GM21723 (cell line): Measurements from ENCODE around the gene ZC3H8.

Experiments used
- ATAC-seq: cut with Tn5 transposase; IDR thresholded peaks from one replicate; pipeline ENCODE4 v1.9.1; 2021; ENCODE audit warnings: mild to moderate bottlenecking, moderate library complexity; ENCODE audit not compliant: unreplicated experiment

ZC3H8 gene

DNA sequence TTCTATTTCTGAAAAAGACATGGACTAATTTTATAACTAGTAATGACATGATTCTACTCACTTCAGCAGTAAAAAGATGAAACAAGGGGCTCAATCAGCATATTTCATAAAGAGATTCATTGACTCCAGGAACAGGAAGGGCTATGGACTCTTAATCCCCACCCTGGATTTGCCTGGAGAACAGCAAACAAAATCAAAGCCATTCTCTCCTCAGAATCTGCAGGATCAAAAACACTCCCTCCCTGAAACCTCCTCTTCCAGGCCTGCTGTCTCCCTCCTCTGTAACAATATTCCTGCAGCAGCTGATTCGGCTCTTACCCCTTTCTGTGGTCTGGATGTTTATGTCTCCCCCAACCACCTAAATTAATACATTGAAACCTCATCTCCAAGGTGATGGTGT is 57.0 kb downstream of the ZC3H8 start:
- ATAC-seq, result no peak

- ATAC-seq, result no peak
Observed at GRCh38 chr2:112195950-112196349, 58.9 kb downstream of the ZC3H8 start.

- ATAC-seq, result no peak
Observed at GRCh38 chr2:112195167-112195766, 59.6 kb downstream of the ZC3H8 start.

DNA sequence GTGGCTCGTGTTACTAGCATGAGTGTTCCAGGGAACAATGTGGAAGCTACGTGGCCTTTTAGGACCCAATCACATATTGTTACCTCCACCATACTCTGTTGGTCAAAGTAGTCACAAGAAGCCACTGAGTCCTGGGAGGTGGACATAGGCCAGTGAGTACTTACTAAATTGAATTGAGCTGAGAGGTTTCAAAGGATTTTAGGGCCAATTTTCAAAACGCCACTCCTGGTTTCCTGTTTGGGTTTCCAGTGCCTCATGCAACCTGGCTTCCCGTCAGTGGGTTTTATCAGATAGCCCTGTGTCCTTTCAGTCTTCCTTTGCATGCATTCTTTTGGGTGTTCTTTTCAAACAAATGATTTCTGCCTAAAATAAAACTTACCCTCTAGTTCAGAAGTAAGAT is 60.4 kb downstream of the ZC3H8 start:
- ATAC-seq, result no peak

GRCh38 chr2:112194028-112194427 is 60.8 kb downstream of the ZC3H8 start:
- no peak for ATAC-seq

DNA sequence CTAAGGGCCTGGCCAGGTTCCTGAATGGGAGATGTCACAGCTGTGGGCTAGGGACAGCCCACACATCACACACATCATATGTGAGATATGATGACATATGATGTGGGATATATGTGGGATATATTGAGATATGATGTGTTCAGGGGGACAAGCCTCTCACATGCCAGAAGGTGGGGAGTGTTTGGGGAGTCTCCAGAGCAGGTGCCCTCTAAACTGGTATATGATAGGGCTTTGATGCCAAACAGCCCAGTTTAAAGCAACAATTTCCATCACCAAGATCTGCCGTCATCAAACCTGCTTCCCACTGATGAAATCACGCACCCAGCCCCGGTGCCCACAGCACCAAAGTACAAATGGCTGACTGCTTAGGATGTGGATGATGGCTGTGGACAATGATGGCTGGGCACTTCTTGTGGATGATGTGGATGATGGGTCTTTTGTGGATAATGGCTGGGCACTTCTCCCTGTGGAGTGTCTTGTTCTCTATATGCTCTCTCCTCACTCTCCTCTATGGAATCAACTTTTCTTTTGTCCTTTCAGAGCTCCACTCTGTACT is 65.8 kb downstream of the ZC3H8 start:
- ATAC-seq, result no peak

DNA sequence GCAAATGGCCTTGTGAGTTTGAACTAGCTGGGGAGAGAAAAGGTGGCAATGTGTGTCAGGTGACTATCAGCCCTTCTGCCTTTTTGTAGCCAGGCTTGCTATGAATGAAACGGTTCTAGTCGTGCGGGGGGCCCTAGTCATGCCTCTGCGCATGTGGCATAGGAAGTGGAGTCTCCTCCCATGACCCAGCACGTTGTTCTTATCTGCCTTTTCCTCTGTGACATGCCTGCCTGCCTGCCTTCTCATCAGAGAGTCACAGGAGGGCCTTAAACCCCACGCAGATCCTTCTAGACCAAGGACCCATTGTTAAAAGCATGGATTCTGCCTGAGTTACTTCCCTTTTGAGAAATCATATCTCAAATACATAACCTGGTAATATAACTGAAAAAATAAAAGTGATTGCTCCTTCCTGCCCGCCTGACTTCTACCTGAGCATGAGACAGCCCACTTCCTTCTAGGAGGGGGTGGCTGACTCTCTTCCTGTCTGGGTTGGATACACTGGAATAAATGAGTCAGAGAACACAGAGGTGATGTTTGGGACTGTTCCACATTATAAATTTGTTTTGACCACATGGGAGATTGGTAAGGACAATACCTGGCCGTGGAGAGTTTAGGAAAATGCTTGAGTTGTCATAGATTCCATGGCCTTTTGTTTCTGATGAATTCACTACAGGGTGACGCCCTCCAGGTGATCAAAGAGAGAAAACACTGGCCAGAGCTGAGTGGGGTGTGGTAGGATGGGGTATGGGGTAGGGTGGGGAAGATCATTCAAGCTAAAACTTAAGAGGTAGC is 66.8 kb downstream of the ZC3H8 start:
- ATAC-seq, result no peak

- ATAC-seq, result no peak
Observed at GRCh38 chr2:112187046-112187715, 67.7 kb downstream of the ZC3H8 start.

GRCh38 chr2:112185131-112185530 is 69.7 kb downstream of the ZC3H8 start:
- no peak for ATAC-seq

DNA sequence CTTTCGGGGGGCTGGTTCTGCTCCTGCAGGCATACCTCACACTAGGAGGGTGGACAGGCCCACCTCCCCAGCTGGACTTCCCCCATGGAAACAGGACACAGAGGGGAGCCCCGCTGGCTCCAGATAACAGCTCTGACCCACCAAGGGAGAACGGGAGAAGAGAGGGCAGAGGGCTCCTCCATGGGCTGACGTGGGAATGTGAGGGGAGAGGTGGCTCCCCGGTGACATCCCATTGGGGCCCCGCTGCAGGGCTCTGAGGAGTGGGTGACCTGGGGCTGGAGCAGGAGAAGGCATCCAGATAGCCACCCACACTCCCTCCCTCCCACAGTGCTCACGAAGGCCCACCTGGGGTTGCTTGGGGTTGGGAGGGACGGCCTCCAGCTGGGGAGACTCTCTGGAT is 70.7 kb downstream of the ZC3H8 start:
- ATAC-seq, result no peak

- no peak for ATAC-seq
Observed at GRCh38 chr2:112183327-112184025, 71.4 kb downstream of the ZC3H8 start.

- ATAC-seq, result no peak
Observed at GRCh38 chr2:112182581-112183034, 72.2 kb downstream of the ZC3H8 start.

GRCh38 chr2:112181571-112182290 is 73.1 kb downstream of the ZC3H8 start:
- ATAC-seq, result no peak

- ATAC-seq, result no peak
Observed at GRCh38 chr2:112175958-112176573, 78.8 kb downstream of the ZC3H8 start.

DNA sequence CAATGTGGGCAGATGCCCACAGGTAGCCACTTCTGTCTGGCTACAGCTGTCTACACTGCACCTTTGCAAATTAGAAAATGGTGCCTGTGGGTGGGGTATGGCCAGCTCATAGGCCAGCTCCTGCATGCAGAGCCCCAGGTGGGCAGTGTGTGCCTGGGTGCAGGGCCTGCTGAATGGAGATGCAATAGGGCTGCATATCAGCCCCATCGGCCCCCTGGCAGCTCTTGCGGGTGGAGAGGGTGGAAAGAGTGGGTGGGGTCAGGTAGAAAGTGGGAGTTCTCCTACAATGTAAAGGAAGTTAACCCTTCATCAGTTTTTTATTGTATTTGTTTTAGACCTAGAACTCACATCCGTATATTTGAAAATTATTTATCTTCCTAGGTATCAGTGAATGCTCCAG is 79.5 kb downstream of the ZC3H8 start:
- no peak for ATAC-seq

- ATAC-seq, result no peak
Observed at GRCh38 chr2:112174383-112174782, 80.5 kb downstream of the ZC3H8 start.

DNA sequence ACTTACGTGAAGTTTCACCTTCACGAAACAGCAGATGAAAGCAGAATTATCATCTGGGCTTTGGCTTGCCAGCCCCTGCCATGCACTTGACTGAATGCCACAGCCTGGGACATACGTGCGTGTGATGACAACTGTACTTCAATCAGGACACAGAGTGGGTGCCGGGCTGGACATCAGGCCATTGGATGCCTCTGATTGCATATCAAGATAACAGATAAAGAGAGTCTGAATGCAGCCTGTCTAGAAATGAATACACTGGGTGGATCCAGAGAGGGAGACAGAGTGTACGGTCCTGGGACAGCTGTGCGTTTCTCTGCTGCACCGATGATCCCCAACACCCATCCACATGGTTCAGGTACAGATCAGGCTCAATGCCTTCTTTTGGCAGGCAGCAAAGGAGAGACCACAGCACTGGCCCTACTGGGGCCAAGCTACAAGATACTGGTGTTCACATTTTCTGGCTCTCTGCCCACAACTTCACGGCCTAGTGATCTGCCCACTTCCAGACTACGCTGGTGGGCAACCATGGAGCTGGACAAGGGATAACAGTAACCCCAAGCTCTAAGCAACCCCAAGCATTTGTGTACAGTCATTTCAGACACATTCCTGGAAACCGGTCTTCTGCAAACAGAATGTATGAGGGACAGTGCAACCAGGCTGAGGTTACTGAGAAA is 81.1 kb downstream of the ZC3H8 start:
- ATAC-seq, result no peak

DNA sequence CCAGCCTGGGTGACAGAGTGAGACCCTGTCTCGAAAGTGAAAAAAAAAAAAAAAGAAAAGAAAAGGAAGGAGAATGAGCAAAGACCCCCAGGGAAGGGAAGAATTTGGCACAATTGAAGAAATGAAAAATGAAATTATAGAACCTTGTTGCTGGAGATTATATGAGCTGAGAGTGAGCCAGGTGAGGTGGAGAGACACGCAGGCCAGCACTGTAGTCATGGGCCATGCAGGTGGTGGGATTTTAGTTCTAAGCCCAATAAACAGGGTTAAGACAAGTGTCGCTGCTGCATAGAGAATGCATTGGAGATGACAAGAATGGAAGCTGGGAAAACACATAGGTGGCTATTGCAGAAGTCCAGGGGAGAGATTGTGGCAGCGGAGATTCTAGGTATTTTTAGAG is 84.3 kb downstream of the ZC3H8 start:
- ATAC-seq, result no peak

DNA sequence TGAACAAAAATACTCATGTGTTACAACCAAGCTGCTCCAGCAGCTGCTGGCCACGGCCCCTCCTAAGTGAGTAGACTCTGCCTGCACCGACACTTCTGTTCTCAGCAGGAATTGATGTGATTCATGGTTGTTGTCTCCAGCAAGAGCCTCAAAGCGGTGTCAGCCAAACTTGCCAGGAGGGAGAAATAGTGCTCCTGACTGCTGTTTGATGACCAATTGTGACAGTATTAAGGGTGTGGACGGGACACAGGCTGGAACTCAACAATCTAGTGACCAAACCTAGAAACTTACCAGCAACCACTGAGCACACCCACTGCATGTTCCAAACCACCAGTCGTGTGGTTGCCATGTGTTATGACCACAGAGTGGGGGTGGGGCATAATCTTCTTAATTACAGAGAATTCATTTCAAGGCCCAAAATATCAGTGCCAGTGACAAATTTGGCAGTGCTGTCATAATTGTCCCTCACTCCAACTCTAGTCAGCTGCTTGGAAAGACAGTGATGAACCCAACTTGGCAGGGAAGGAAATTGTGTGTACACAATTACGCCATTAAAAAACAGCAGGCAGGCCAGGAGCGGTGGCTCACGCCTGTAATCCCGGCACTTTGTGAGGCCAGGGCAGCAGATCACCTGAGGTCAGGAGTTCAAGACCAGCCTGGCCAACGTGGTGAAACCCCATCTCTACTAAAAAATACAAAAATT is 86.3 kb downstream of the ZC3H8 start:
- no peak for ATAC-seq
